Non-pigmented ciliary epithelial cell (primary cell): Measurements from ENCODE around the gene FAM171A1.
"Not testable (repeated sequence)": the region's sequence is repeated elsewhere in the genome, so short reads cannot be mapped to it uniquely, and the experiment has no call there.

ENCODE experiments used
- DNase-seq: peaks from one replicate; pipeline ENCODE4 v3.0.0-alpha.2; 2010; ENCODE audit warnings: low read depth

Gene FAM171A1

GRCh38 chr10:15280974-15281373 is 90.1 kb downstream of the FAM171A1 start:
- DNase-seq: no peak

- DNase-seq: no peak
Measured at GRCh38 chr10:15280462-15280861, 90.6 kb downstream of the FAM171A1 start.

- DNase-seq: no peak
Measured at GRCh38 chr10:15279236-15279635, 91.9 kb downstream of the FAM171A1 start.

- DNase-seq: no peak
Measured at GRCh38 chr10:15278786-15279185, 92.3 kb downstream of the FAM171A1 start.

GRCh38 chr10:15276039-15276438 is 95.0 kb downstream of the FAM171A1 start:
- DNase-seq: not testable (repeated sequence)

- DNase-seq: not testable (repeated sequence)
Measured at GRCh38 chr10:15269838-15270237, 101.3 kb downstream of the FAM171A1 start.

- DNase-seq: no peak
Measured at GRCh38 chr10:15267496-15267895, 103.6 kb downstream of the FAM171A1 start.

- DNase-seq: no peak
Measured at GRCh38 chr10:15266117-15266516, 105.0 kb downstream of the FAM171A1 start.

- no peak for DNase-seq
Measured at GRCh38 chr10:15265558-15265957, 105.5 kb downstream of the FAM171A1 start.

GRCh38 chr10:15265056-15265455 is 106.0 kb downstream of the FAM171A1 start:
- DNase-seq: no peak

GRCh38 chr10:15263657-15264323 is 107.3 kb downstream of the FAM171A1 start:
- DNase-seq: no peak

GRCh38 chr10:15262036-15262713 is 108.9 kb downstream of the FAM171A1 start:
- DNase-seq: no peak

- no peak for DNase-seq
Measured at GRCh38 chr10:15259136-15259535, 112.0 kb downstream of the FAM171A1 start.

GRCh38 chr10:15258255-15258654 is 112.8 kb downstream of the FAM171A1 start:
- no peak for DNase-seq

GRCh38 chr10:15255961-15256360 is 115.1 kb downstream of the FAM171A1 start:
- no peak for DNase-seq

GRCh38 chr10:15254808-15255648 is 116.1 kb downstream of the FAM171A1 start:
- no peak for DNase-seq

- no peak for DNase-seq
Measured at GRCh38 chr10:15253951-15254807, 116.9 kb downstream of the FAM171A1 start.

GRCh38 chr10:15252396-15252795 is 118.7 kb downstream of the FAM171A1 start:
- no peak for DNase-seq

- DNase-seq: no peak
Measured at GRCh38 chr10:15251791-15252380, 119.2 kb downstream of the FAM171A1 start.

- DNase-seq: no peak
Measured at GRCh38 chr10:15245530-15245929, 125.6 kb downstream of the FAM171A1 start.

- no peak for DNase-seq
Measured at GRCh38 chr10:15244635-15245197, 126.4 kb downstream of the FAM171A1 start.
